K562 (cell line): ENCODE data around the gene SIGLEC11. TPM values are rescaled to one million over a fixed set of nuclear protein-coding genes. Genes with fewer than 3 reads are reported as not detected.

Source experiments
- ATF3 ChIP-seq, 2 experiments: fragments of 450-650 bp in 1 of 2; sonication (generic) in 1 of 2; formaldehyde crosslinking in 1 of 2; IDR thresholded peaks in 1 of 2; conservative IDR thresholded peaks in 1 of 2; 2 replicates each; pipeline versions ENCODE4 v1.6.1 to v1.8.1; 2016 to 2023; ENCODE audit warnings: mild to moderate bottlenecking in 2 of 2, moderate library complexity in 2 of 2, inconsistent platforms in 1 of 2, missing genetic modification reagents in 1 of 2
- FOXK2 ChIP-seq, 2 experiments: fragments of 450-650 bp; IDR thresholded peaks in 1 of 2; conservative IDR thresholded peaks in 1 of 2; 2 replicates each; pipeline ENCODE4 v1.6.1; 2016; ENCODE audit warnings: low read depth in 2 of 2, mild to moderate bottlenecking in 1 of 2
- GATA2 ChIP-seq: sonication (generic); formaldehyde crosslinking; IDR thresholded peaks from 2 replicates; pipeline ENCODE4 v1.4.0; 2020; ENCODE audit warnings: mild to moderate bottlenecking, missing genetic modification reagents
- GTF2B ChIP-seq: IDR thresholded peaks from 2 replicates; pipeline ENCODE4 v1.6.1; 2011; ENCODE audit not compliant: insufficient read length; ENCODE audit errors: extremely low read depth
- HNRNPLL ChIP-seq: fragments of 200-400 bp; formaldehyde crosslinking; IDR thresholded peaks from 2 replicates; pipeline ENCODE4 v1.6.1; 2017; ENCODE audit warnings: low read length, low read depth, mild to moderate bottlenecking; ENCODE audit not compliant: poor library complexity, severe bottlenecking
- IRF9 ChIP-seq: fragments of 450-650 bp; IDR thresholded peaks from 2 replicates; pipeline ENCODE4 v1.6.1; 2016; ENCODE audit warnings: missing biosample characterization, missing genetic modification characterization
- LEF1 ChIP-seq: fragments of 450-650 bp; IDR thresholded peaks from 2 replicates; pipeline ENCODE4 v1.6.1; 2016; ENCODE audit warnings: mild to moderate bottlenecking
- MXI1 ChIP-seq: IDR thresholded peaks from 2 replicates; pipeline ENCODE4 v1.6.1; 2011; ENCODE audit warnings: low read depth, mild to moderate bottlenecking, improper control_type of control experiment, low read length
- PBX2 ChIP-seq, 2 experiments: IDR thresholded peaks in 1 of 2; conservative IDR thresholded peaks in 1 of 2; 2 replicates each; pipeline ENCODE4 v1.6.1; 2016; ENCODE audit warnings: low read depth in 2 of 2, mild to moderate bottlenecking in 1 of 2, missing compliant biosample characterization in 1 of 2, missing genetic modification characterization in 1 of 2, moderate library complexity in 1 of 2
- PHB2 ChIP-seq: fragments of 450-650 bp; IDR thresholded peaks from 2 replicates; pipeline ENCODE4 v1.6.1; 2017; ENCODE audit warnings: low read depth
- PHF8 ChIP-seq: fragments of 200-600 bp; sonication (generic); IDR thresholded peaks from 2 replicates; pipeline ENCODE4 v1.6.1; 2012; ENCODE audit warnings: mixed run types, mild to moderate bottlenecking, inconsistent platforms, low read length, moderate library complexity, borderline replicate concordance
- SMAD3 ChIP-seq: fragments of 450-650 bp; formaldehyde crosslinking; conservative IDR thresholded peaks from 2 replicates; pipeline ENCODE4 v1.4.0; 2020; ENCODE audit warnings: mild to moderate bottlenecking
- THAP7 ChIP-seq: fragments of 250-450 bp; sonication (Bioruptor Pico); IDR thresholded peaks from 2 replicates; pipeline ENCODE4 v1.5.0; 2021
- VEZF1 ChIP-seq: fragments of 200-800 bp; sonication (Bioruptor generic); IDR thresholded peaks from 2 replicates; pipeline ENCODE4 v1.6.1; 2017; ENCODE audit warnings: missing genetic modification characterization, missing compliant biosample characterization
- ZNF512 ChIP-seq: IDR thresholded peaks from 2 replicates; pipeline ENCODE4 v1.6.1; 2016; ENCODE audit warnings: missing genetic modification characterization, missing compliant biosample characterization
- polyA plus RNA-seq, 8 experiments: library from polyadenylated mRNA; depleted of rRNA in 4 of 8; stranded (reverse) in 5 of 8; unstranded in 3 of 8; fragments of >200 nt; fragmentation: Nextera tagmentation in 2 of 8; fragmentation: Illumina TruSeq in 1 of 8; extraction: Ambion mirVana in 2 of 8; extraction: Trizol in 1 of 8; gene quantifications; 2 replicates each; pipeline versions ENCODE4 v1.2.1 to v1.2.3, GENCODE V29; 2011 to 2014; ENCODE audit warnings: inconsistent platforms in 1 of 8, missing spikeins in 1 of 8
- total RNA-seq, 7 experiments: library from RNA; depleted of rRNA in 6 of 7; stranded (reverse); fragments of >200 nt in 6 of 7; fragmentation: Illumina TruSeq in 2 of 7; extraction: Trizol in 2 of 7; gene quantifications; 2 replicates each; pipeline versions ENCODE4 v1.2.1 to v1.2.3, GENCODE V29; 2011 to 2021; ENCODE audit warnings: low replicate concordance in 1 of 7

Gene SIGLEC11
- total and polyA plus RNA-seq, 9 of the 15 experiments (the other 6 are each of a cell fraction or from before 2014, with no cell fraction given), result not detected

GRCh38 chr19:49929611-49930482 is 31.1 kb downstream of the SIGLEC11 start (continued):
- TF ChIP-seq PBX2 (CRISPR knock-in tag; IDR thresholded peaks at IDR 0.05; ENCODE audit: low read depth), result peak; percentile 78
- TF ChIP-seq PBX2 (tag; conservative IDR thresholded peaks at IDR 0.05; ENCODE audit: low read depth), result peak; percentile 95
- TF ChIP-seq THAP7 (CRISPR knock-in tag), result no peak
- no peak for TF ChIP-seq PHB2
- peak; percentile 80 for TF ChIP-seq PHF8
- TF ChIP-seq LEF1, result 0 out of 2 replicates have a peak, but pooled peaks have one; percentile 18
- TF ChIP-seq HNRNPLL, result peak; percentile 66
- TF ChIP-seq GTF2B, result peak; percentile 58
- TF ChIP-seq SMAD3 (CRISPR knock-in tag), result peak; percentile 88; the same call in 1 of the 2 replicates
- TF ChIP-seq IRF9 (tag), result no peak
- peak; percentile 41; the same call in 1 of the 2 replicates for TF ChIP-seq MXI1
- TF ChIP-seq FOXK2 (conservative IDR thresholded peaks at IDR 0.05 in 1 of 2, IDR thresholded peaks at IDR 0.05 in 1 of 2; ENCODE audit: low read depth in 2 of 2), result peak in 1 of 2 experiments; percentile 35; a peak in 2 of 4 replicates
- no peak for TF ChIP-seq ZNF512 (tag)
- no peak for TF ChIP-seq GATA2
- TF ChIP-seq ATF3 (IDR thresholded peaks at IDR 0.05), result no peak
- peak; percentile 12; the same call in 1 of the 2 replicates for TF ChIP-seq ATF3 (CRISPR knock-in tag; conservative IDR thresholded peaks at IDR 0.05)
- TF ChIP-seq VEZF1 (CRISPR knock-in tag), result peak; percentile 74
